Measurements from ENCODE around the gene CCDC92. TPM values are rescaled to one million over a fixed set of nuclear protein-coding genes. Genes with fewer than 3 reads are reported as not detected.

CCDC92 gene
- polyA plus RNA-seq, 3 donors: 4.4 to 11.6 (median 5.5) TPM

DNA sequence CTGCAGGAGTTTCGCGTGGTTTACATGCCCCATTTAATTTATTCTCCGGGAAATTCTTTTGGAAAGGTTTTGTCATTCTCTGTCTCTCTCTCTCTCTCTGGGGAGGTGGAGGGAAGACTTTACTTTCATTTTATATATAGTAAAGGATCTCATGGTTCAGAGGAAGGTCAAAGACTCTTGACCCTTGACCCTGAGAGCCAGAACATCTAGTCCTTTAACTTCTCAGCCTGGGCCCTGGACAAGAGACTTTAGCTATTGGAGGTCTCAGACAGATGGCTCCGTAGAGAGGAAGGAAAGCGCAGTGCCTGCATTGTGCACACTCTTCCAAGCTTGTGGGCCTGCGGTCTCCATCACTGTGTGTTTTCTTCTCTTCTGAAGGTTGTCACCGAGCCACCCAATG is 43.7 kb downstream of the CCDC92 start:
- Histone ChIP-seq H3K9ac (ENCODE audit: insufficient read depth, low read length, poor library complexity, severe bottlenecking) (no peak overlapping the region), H3K27me3 (ENCODE audit: control insufficient read depth in 2 of 2, insufficient read depth in 2 of 2, low read length in 2 of 2) (no peaks in the 10 kb centered on the region), H3K9me3 (replicated peaks in 1 of 2; ENCODE audit: control insufficient read depth in 1 of 2, insufficient read depth in 1 of 2, low read length in 2 of 2) (no peaks in the 10 kb centered on the region), H2AFZ (ENCODE audit: insufficient read depth, low read depth, low read length, poor library complexity, severe bottlenecking) (no peak overlapping the region), H3K4me3 (replicated peaks in 1 of 3; ENCODE audit: low read depth in 2 of 3, low read length in 3 of 3) (no peak overlapping the region), H3K4me1 (ENCODE audit: control insufficient read depth in 1 of 2, insufficient read depth in 2 of 2, low read length in 2 of 2) (no peaks in the 10 kb centered on the region), H3K27ac (ENCODE audit: low read depth in 1 of 2, low read length in 2 of 2) (no peak overlapping the region), H3K79me2 (ENCODE audit: insufficient read depth, low read length) (no peaks in the 10 kb centered on the region), H4K20me1 (ENCODE audit: insufficient read depth, low read length) (no peaks in the 10 kb centered on the region), H3K4me2 (replicated peaks; ENCODE audit: extremely low read depth, low read length, poor library complexity, severe bottlenecking) (no peak overlapping the region), H3K36me3 (replicated peaks in 1 of 2; ENCODE audit: control insufficient read depth in 1 of 2, insufficient read depth in 2 of 2, low read length in 2 of 2) (no peaks in the 10 kb centered on the region)
- Mint-ChIP-seq H3K27ac (no peak overlapping the region), H3K4me1 (peaks cover 3% of the 10 kb centered on the region), H3K4me3 (no peak overlapping the region), H3K9me3 (peaks cover 0 to 2% (median 0%) of the 10 kb centered on the region in 7 donors), H3K27me3 (ENCODE audit: low read depth in 3 of 3) (peaks cover 2 to 7% (median 7%) of the 10 kb centered on the region in 3 donors), H3K36me3 (no peaks in the 10 kb centered on the region)
- TF ChIP-seq, protein P1, sequence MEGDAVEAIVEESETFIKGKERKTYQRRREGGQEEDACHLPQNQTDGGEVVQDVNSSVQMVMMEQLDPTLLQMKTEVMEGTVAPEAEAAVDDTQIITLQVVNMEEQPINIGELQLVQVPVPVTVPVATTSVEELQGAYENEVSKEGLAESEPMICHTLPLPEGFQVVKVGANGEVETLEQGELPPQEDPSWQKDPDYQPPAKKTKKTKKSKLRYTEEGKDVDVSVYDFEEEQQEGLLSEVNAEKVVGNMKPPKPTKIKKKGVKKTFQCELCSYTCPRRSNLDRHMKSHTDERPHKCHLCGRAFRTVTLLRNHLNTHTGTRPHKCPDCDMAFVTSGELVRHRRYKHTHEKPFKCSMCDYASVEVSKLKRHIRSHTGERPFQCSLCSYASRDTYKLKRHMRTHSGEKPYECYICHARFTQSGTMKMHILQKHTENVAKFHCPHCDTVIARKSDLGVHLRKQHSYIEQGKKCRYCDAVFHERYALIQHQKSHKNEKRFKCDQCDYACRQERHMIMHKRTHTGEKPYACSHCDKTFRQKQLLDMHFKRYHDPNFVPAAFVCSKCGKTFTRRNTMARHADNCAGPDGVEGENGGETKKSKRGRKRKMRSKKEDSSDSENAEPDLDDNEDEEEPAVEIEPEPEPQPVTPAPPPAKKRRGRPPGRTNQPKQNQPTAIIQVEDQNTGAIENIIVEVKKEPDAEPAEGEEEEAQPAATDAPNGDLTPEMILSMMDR (IDR thresholded peaks at IDR 0.05): no peak
- DNase-seq: no peak
- 88% methylated on average over 2 of the region's 7 CpGs for WGBS (ENCODE audit: insufficient coverage)
- intact Hi-C loops (cut with micrococcal nuclease): no loop called here

DNA sequence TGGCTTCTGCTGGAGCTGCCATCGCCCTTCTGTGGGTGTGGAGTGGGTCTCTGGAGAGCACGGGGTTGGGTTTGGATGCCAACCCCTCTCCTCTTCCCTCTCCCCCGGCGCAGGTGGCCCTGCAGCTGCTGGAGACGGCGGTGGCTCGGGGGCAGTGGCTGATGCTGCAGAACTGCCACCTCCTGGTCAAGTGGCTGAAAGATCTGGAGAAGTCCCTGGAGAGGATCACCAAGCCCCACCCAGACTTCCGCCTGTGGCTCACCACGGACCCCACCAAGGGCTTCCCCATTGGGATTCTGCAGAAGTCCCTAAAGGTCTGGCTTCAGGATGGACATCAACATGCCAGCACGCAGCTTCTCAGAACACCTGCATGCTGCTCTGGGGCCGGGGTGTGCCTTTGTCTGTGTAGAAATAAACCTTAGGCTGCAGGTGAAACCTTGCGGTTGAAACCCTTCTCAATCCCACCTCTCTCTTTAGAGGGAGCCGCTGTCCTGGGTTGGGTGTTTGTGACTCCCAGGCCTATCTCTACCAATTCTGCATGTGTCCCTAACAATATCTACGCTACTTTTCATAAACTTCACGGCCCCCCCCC is 44.3 kb downstream of the CCDC92 start:
- H3K27me3 ChIP-seq (ENCODE audit: control insufficient read depth in 2 of 2, insufficient read depth in 2 of 2, low read length in 2 of 2): no peaks in the 10 kb centered on the region
- TF ChIP-seq, protein P1 (IDR thresholded peaks at IDR 0.05): no peak

More for the DNA sequence above, 44.3 kb downstream of the CCDC92 start:
- Histone ChIP-seq H3K27ac (ENCODE audit: low read depth in 1 of 2, low read length in 2 of 2) (no peak overlapping the region), H3K4me3 (replicated peaks in 1 of 3; ENCODE audit: low read depth in 2 of 3, low read length in 3 of 3) (no peak overlapping the region), H3K4me1 (ENCODE audit: control insufficient read depth in 1 of 2, insufficient read depth in 2 of 2, low read length in 2 of 2) (no peaks in the 10 kb centered on the region), H3K9ac (ENCODE audit: insufficient read depth, low read length, poor library complexity, severe bottlenecking) (no peak overlapping the region), H3K9me3 (replicated peaks in 1 of 2; ENCODE audit: control insufficient read depth in 1 of 2, insufficient read depth in 1 of 2, low read length in 2 of 2) (no peaks in the 10 kb centered on the region), H3K36me3 (replicated peaks in 1 of 2; ENCODE audit: control insufficient read depth in 1 of 2, insufficient read depth in 2 of 2, low read length in 2 of 2) (no peaks in the 10 kb centered on the region), H2AFZ (ENCODE audit: insufficient read depth, low read depth, low read length, poor library complexity, severe bottlenecking) (no peak overlapping the region), H4K20me1 (ENCODE audit: insufficient read depth, low read length) (no peaks in the 10 kb centered on the region), H3K4me2 (replicated peaks; ENCODE audit: extremely low read depth, low read length, poor library complexity, severe bottlenecking) (no peak overlapping the region), H3K79me2 (ENCODE audit: insufficient read depth, low read length) (no peaks in the 10 kb centered on the region)
- DNase-seq: no peak
- Mint-ChIP-seq H3K27me3 (ENCODE audit: low read depth in 3 of 3) (peaks cover 2 to 7% (median 5%) of the 10 kb centered on the region in 3 donors), H3K4me3 (no peak overlapping the region), H3K27ac (no peak overlapping the region), H3K36me3 (no peaks in the 10 kb centered on the region), H3K4me1 (peaks cover 3% of the 10 kb centered on the region), H3K9me3 (peaks cover 0 to 2% (median 0%) of the 10 kb centered on the region in 7 donors)
- intact Hi-C loops (cut with micrococcal nuclease): no loop called here
- 68% methylated on average over 9 of the region's 15 CpGs for WGBS (ENCODE audit: insufficient coverage)

All from CD14-positive monocyte (primary cell).